NCI-H446 treated with DMSO at 0.1 percent for 48 hours (cell line): ENCODE data around the gene LAGE3.
A peak's percentile ranks its signal among the peaks of the same experiment; 100 is the strongest.

ENCODE experiments used
- DNase-seq: peaks from one replicate; lab custom pipeline; 2025; lab: John Stamatoyannopoulos, UW

Gene LAGE3, protein sequence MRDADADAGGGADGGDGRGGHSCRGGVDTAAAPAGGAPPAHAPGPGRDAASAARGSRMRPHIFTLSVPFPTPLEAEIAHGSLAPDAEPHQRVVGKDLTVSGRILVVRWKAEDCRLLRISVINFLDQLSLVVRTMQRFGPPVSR

DNA sequence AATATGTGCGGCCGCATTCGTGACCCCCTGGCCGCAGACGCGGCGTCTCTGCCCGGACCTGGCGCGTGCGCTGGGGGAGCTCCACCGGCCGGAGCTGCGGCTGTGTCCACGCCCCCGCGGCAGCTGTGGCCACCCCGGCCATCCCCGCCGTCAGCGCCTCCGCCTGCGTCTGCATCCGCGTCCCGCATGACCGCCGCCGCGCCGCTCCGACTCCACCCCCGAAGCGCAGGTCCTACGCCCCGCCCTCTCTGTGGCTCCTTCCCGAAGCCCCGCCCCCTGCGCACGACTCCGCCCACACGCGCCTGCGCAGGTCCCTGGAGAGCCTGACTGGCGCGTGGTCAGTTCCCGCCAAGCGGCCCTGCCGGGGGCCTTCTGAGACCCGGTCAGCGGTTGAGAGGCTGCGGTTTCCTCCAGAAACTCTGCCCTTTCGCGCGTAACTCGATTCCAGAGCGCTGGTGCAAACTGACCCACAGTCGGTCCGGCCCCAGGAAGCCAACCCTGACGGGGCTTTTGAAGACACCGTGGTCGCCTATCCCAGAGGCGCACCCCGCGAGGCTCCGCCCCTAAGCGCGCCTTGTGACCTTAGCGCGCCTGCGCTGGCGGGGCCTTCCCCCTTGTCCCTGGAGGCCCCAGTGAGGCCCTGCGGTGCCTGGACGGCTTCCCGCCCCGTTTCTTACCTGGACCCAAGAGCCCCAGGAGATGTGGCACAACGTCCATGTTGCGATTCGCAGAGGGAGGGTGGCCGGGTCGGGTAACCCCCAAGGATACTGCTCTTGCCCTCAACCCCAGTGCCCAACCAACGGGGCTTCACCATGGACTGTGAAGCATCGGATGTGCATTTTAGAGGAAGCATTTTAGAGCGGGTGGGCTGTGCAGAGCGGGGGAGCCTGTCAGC is at the start of gene LAGE3:
Gene LAGE3, minus strand, starts transcription at position 554 of the 895 bp plus-strand sequence. Its CDS starts 366 bp downstream, at position 188.
- peak; percentile 48 for DNase-seq

DNA sequence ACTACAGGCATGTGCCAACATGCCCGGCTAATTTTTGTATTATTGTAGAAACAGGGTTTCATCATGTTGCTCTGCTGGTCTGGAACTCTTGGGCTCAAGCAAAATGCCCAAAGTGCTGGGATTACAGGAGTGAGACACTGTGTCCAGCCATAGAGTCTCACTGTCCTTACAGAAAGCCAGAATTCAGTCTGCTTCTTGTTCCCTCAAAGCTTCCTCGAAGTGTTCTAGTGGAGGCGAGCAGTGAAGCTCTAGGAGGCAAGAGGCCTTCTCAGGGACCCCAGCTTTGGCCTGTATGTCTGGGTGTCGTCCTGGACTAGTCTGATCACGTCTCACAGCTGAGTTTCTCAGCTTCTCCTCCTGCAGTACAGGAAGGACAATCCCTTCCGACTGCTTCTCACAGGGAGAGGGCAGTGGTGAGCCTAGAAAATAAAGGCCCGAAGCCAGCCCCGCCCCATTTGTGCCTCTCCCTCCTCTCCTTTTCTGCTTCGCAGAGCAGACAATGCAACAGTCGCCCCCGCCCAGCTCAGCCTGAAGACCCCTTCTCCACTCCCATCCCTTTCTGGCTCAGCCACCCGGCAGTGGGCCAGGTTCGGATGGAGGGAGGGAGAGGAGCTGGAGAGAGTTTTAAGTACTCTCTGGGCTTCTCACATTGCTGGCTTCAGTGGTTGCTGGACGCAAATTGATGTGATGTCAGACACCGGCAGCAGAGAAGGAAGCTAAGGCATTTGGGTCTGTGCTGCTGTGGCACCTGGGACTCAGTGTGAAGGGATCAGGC is 48.0 kb upstream of the LAGE3 start:
- DNase-seq = peak; percentile 29

DNA sequence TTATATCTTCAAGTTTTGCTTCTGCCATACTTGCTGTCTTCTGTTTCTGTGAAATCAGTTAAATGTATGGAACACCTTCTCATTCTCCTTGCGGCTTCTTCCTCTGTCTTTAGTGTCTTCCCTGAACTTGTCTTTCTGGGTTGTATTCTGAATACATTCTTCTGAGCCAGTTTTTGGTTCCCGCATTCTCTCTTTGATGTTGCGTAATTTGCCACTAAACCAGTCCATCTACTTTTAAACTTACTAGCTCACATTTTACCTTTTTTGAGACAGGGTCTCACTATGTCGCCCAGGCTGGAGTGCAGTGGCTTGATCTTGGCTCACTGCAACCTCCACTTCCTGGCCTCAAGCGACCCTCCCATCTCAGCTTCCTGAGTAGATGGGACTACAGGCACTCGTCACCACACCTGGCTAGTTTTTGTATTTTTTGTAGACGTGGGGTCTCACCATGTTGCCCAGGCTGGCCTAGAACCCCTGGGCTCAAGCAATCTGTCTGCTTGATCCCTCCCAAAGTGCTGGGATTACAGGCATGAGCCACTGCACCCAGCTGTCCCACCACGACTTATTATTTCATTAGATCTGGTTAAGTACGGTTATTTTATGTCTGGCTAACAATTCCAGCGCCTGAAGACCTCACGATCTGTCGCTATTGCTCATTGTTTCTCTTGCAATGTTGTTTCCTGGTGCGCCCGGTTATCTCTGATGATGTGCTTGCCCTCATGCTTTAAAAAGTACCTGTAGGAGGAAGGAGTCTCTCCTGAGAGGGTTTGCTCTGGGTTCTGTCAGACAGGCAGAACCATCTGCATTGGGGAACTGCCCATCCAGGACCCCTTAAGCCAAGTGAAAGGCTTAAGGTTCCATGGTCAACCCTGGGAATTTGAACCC is 46.8 kb upstream of the LAGE3 start:
- no peak for DNase-seq

DNA sequence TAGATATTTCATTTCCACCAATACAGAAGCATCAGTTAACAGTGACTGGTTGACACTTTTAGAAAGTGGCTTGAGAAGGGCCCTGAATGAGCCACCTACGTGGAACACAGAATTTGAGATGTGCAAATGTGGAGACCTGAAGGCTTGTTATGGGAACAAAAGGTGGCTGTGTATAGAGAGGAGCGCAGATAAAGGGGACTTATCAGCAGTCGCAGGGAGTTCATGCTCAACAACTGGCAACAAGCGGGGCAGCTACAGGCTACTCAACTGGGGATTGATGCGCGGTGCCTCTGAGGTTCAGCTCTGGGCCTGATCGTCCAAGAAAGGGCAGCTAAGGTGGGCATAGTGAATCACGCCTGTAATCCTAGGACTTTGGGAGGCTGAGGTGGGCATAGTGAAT is 40.3 kb upstream of the LAGE3 start:
- DNase-seq = no peak

DNA sequence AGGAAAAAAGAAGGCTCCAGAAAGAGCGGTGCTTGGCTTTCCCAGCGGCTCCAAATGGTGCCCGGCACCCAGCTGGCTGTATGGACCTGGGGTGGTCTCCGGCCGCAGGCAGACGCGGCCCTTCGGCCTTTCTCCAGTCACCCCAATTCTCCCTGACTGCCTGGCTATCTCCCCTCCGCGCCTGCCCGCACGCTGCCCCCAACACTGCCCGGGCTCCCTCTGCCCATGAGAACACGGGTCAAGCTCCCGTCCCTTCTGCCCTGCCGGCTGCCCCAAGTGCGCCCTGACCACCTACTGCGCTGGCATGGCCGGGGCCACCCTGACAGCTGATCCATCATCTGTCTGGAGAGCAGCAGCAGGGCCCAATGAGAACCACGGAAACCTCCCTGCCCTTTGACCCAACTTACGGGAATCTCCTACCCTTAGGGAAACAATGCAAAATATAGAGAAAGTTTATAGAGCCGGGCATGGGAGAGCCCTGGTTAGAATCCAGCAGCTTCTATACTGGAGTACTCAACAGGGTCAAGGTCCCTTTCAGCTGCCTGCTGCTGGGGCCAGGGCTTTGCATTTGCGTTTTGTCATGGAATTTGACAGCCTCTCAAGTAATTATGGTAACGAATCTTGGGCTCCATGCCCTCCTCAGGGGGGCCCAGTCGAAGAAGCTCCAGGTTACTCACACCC is 38.2 kb upstream of the LAGE3 start:
- DNase-seq = no peak

DNA sequence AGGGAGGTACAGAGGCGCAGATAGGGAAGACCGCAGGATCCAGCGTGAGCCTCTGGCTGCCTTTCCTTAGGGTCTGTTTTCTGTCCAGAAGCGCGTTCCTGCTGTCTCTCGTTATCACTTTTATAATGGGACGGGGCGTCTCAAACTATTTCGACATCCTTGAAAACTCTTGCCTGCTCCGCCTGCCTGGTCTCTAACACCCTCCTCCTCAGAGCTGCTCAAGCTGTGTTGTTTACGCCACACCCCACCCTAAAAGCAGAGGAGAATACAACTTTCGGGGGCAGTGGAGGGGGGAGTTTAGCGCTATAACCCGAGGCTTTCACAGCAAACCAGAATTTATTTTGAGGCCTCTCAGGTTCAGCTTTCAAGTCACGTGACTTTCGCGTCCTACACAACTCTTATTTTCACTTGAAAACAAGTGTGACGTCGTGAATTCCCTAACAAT is 37.6 kb upstream of the LAGE3 start:
- DNase-seq = no peak

DNA sequence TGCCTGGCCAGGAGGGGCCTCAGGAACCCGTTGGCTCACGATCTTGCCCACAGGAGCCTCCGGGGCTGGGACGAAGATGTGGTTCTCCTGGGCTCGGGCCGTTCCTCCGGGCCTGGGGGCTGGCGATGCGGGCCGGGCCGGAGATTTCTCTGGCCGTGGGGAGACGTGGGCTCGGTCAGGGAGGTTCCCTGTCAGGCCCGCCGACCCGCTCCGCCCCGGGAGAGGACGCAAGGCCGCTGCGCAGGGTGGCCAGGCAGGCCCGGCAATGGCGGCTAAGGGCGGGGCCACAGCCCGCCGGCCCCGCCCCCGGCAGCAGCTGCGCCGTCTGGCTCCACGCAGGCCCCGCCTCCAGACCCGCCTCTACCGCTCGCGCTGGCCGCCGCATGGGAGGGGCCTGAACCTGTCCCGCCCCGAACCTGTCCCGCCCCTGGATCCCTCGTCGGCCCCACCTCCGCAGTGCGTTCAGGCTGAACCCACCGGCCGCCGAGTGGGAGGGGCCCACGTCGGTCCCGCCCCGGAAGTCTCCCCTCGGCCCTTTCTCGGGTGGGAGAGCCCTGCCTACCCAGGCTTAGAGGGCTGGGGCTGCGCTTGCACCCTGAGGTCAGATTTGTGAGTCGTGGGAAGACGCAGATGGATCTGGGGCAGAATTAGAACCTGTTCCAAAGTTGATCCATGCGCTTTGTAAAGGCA is 37.0 kb upstream of the LAGE3 start, which contains the start of gene FAM3A:
Gene FAM3A, minus strand, starts transcription at position 267 of the 690 bp plus-strand sequence. CDS start 460 bp downstream, outside the sequence.
- peak; percentile 69 for DNase-seq

DNA sequence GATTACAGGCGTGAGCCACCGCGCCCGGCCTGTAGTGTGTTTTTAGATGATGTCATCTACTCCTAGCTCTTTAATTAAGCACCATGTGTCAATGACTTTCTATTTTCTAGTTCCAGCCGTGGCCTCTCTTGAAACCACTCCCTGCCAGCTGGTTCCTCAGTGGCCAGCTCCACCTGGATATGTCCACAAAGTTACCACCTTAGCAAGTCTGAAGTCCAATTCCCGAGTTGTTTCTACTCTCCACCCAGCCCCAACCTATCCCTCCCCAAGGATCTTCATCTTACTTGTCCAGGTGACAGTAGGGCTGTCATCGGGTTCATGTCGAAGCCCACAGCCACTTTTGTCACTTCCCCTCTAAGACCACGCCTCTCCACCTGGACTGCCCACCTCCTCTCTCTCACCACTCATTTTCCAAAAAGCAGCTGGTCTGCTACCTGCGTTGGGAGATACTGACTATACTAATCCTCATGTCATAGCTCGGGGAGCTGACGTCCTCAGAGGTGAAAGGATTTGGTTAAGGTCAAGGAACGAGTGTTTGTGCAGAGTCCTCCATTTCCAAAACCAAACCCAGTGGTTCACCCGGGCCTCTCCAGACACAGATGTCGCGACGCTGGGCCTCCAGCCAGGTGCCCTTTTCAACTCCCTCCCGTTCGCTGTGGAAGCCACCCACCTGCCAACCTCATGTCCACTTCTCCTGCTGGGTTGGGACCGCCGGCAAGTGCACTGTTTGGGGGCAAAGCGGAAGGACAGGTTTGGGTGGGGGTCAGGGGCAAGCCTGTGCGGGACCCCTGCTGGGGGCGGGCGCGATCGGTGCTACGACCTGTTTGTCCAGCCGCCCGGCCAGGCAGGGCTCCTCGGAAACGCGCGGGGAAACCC is 36.2 kb upstream of the LAGE3 start:
- no peak for DNase-seq

DNA sequence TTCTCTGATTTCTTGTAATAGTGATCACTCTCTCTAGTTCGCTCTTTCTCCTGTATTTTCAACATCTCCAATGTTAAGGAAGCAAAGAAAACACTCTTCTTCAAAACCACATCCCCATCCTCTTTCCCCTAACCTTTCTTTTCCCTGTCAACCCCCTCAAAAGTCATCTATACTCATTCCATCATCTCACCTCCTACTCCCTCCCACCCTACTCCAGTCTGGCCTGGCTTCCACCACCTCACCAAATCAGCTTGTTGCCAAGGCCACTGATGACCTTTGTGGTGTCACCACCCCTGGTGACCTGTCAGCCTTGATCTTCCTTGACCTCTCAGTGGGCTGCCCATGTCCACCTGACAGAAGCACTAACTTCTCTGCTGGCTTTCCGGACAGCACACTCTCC is 34.6 kb upstream of the LAGE3 start:
- no peak for DNase-seq

DNA sequence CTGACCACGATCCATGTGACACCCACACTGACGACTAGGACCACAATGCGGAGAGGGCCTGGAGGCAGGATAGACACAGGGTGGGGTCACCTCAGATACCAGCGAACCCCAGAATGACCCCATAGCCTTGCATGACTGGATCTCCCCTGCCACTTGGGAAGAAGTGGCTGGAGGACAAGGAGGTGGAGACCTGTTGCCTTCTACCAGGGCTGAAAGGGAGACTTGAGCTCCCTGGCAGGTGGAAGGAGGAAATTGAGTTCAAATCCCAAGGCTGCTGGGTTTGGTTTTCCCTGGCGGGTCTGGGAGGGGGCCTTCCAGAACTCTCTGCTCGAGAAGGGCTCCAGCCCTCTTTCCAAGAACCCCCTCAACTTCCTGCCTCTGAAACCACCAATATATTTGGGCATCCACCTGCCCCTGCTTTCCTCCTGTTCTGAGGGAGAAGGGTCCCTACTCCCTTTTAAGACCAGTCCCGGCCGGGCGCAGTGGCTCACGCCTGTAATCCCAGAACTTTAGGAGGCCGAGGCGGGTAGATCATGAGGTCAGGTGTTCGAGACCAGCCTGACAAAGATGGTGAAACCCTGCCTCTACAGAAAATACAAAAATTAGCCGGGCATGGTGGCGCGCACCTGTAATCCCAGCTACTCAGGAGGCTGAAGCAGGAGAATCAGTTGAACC is 33.9 kb upstream of the LAGE3 start:
- no peak for DNase-seq

DNA sequence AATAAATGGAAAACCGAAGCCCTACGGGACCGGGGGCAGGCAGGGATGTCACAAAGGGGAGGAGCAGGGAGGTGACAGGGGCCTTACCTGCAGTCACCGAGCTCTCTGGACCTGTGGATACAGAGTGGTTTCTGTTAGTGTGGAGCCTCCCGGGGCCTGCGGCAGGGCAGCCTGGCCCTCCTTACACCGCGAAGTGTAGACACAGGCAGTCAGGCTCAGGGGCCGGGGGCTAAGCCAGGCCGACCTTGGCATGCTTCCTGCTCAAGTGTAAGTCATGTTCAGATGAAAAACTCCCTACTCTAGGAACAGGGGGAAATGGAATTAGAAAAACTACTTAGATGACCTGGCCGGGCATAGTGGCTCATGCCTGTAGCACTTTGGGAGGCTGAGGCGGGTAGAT is 32.7 kb upstream of the LAGE3 start:
- no peak for DNase-seq

DNA sequence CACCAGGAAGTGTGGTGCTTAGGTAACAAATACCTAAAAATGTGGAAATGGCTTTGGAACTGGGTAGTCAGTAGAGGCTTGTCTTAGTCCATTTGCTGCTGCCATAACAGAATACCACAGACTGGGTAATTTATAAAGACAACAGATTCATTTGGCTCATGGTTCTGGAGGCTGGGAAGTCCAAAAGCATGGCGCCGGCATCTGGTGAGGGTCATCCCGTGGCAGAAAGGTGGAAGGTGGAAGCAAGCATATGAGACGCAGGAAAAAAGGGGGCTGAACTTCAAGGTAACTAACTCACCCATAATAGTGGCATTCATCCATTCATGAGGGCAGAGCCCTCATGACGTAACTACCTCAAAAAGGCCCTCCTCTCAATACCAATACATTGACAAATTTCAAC is 30.4 kb upstream of the LAGE3 start:
- DNase-seq = no peak

DNA sequence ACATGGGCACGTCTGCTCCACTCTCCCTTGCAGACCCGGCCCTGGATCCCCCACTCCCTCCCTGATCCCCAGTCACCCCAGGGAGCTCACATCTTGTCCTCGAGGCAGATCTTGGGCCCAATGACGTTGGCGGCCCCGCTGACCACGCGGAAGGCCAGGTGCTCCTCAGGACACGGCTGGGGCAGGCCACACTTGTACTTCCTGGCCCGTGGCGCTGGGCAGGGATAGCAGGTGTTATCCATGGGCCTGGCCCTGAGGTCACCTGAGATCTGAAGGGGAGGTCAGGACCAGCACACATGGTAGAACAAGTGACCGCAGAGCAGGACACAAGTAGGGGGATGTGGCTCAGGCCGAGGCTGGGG is 29.3 kb upstream of the LAGE3 start:
- no peak for DNase-seq

DNA sequence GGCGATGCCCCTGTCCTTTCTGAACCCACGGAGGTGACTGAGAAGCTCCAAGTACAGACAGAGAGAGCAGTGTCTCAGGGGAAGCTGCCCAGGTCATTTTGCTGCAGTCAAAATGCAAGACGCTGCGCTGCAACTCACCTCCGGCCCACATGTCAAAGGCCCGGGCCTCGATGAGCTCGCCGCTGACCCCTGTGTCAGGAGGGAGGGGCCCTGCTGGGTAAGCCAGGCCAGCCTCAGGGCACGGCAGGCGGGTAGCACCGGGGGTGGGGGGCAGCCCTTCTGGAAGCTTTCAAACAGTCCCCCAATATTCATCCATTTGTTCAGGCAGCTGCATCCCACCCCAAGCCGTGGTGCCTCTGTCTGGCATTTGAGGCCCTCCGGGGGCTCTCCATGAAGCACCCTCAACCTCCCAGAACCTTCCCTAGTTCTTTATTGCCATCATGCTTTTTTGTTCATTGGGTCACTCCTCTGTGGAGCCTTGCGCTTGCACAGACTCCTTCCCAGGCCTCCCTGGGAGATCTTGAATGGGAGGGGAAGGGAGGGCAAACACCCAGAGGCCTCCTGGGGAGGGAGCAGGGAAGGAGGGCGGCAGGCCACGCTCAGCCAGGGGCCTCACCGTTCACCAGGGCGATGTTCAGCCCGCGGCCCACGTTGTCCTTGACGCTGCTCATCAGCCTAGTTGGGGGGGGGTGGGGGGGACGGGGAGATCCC is 28.7 kb upstream of the LAGE3 start:
- DNase-seq = no peak

DNA sequence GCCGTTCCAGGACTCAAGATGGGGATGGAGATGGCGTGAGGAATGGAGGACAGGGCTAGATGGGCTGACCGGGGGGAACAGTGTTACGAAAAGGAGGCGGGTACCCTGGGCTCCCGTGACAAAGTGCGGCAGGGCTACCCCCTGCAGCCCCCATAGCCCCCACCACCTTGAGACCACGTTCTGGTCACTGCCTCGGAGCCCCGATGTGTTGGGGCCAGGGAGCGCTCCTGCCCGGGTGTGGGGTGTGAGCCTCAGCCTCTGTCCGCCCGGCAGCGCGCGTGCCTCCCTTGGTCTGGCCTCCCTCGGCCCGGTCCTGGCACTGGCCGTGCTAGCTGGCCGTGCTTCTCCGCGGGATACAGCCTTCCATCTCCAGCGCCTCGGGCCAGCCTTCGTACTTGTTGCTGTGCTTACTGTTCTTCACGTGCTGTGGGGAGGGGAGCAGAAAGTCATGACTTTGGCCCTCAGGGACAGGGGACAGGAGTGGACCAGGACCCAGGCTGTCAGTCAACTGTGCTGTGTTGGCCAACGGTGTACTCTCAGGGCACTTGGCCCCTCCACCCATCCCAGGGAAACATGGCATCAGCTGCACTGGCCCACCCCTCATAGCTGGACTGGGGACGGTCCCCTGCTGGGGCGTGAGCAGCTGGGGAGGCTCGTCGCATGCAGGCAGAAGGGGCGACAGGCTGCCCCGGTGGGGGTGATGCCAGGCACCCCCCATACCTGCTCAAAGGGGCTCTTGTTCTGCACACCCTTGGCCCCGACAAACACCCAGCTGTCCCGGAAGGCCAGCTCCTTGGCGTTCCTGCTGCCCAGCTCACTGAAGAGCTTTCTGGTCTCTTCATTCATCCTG is 27.6 kb upstream of the LAGE3 start:
- DNase-seq = no peak

DNA sequence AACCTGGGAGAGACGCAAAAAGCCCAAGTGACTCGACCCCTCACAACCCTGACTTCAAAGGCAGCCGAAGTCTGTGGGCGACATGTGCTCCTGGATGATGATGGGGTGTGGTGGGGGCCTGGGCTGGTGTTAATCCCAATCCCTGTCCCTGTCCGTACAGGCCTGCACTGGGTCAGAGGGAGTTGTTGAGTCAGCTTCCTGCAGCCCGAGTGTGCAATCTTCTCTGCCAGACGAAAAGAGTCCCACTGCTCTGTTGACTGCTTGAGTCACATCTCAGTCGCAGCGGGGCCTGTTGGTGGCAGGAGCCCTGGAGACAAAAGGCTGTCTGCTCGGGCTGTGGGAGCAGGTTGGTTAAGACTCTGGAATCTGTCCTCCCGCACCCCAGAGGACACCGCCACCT is 26.7 kb upstream of the LAGE3 start:
- DNase-seq = no peak

DNA sequence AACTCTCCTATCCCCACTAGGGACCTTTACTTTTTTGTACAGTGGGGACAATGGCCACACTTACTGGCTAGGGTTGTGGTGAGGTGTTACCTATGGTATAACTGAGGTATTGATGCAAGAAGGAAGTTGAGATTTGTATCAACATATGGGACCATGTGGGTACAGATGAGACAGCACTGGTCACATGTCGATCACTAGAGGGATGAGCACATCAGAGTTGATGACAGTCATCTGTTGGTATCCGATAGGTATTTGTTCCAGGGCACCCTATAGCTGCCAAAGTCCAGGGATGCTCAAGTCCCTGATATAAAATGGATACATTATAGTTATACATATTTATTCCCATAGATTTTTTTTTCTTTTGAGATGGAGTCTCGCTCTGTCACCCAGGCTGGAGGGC is 23.9 kb upstream of the LAGE3 start:
- DNase-seq = no peak
